Upper lobe of right lung (tissue), 1 donor: ENCODE measurements around the gene GREM2. TPM values are rescaled to one million over a fixed set of nuclear protein-coding genes. Genes with fewer than 3 reads are reported as not detected.

ENCODE experiments used
- ATAC-seq: fragments of 200-7000 bp; cut with Tn5 transposase; one replicate; pipeline ENCODE4 v1.9.1; 2020; ENCODE audit warnings: mild to moderate bottlenecking, moderate library complexity
- DNase-seq: peaks from one replicate; pipeline ENCODE4 v3.0.0-alpha.2; 2020
- H3K27ac ChIP-seq: fragments of 200-600 bp; one replicate; pipeline ENCODE4 v1.8.0; 2022
- H3K27me3 ChIP-seq: fragments of 200-600 bp; one replicate; pipeline ENCODE4 v1.8.0; 2022; ENCODE audit warnings: mild to moderate bottlenecking
- H3K36me3 ChIP-seq: fragments of 200-600 bp; one replicate; pipeline ENCODE4 v1.8.0; 2022
- H3K4me1 ChIP-seq: fragments of 200-600 bp; one replicate; pipeline ENCODE4 v1.8.0; 2022
- H3K4me3 ChIP-seq: fragments of 200-600 bp; one replicate; pipeline ENCODE4 v1.8.0; 2022; ENCODE audit warnings: mild to moderate bottlenecking
- H3K9me3 ChIP-seq: fragments of 200-600 bp; one replicate; pipeline ENCODE4 v1.8.0; 2022
- CTCF ChIP-seq: fragments of 200-600 bp; IDR thresholded peaks from one replicate; pipeline ENCODE4 v1.8.0; 2022; ENCODE audit warnings: antibody characterized with exemption
- intact Hi-C: fragments of 100-400 bp; cut with DNase I; formaldehyde crosslinking; loops from one replicate; pipeline ENCODE4 v1.11.0; 2022
- total RNA-seq: library from RNA; stranded (reverse); fragmentation: NEBNext Ultra II Directional; extraction: Animal tissue kit (Norgen Biotek cat#: 25700); gene quantifications from one replicate; pipeline ENCODE4 v1.2.1, GENCODE V29; 2021
- donor health status: DM: no; HTN: yes; CAD: no; lungs with severe emphysema.

Gene GREM2
- total RNA-seq, 1 donor from 2014 or later: 0.64 TPM

- no peaks in the 10 kb centered on the region for H3K9me3 ChIP-seq
- no peaks in the 10 kb centered on the region for H3K27me3 ChIP-seq
- no peak for DNase-seq
- intact Hi-C loops: no loop called here
- no peaks in the 10 kb centered on the region for H3K36me3 ChIP-seq
- no peaks in the 10 kb centered on the region for H3K4me1 ChIP-seq
- no peak for TF ChIP-seq CTCF
- H3K4me3 ChIP-seq: no peak overlapping the region
- peak; percentile 59 for ATAC-seq
- no peak overlapping the region for H3K27ac ChIP-seq
Observed at GRCh38 chr1:240457203-240457602, 154.8 kb downstream of the GREM2 start.

GRCh38 chr1:240455228-240455821 is 156.6 kb downstream of the GREM2 start:
- H3K36me3 ChIP-seq: no peaks in the 10 kb centered on the region
- no peak overlapping the region for H3K27ac ChIP-seq
- ATAC-seq (no peak), DNase-seq (no peak)
- intact Hi-C loops: no loop called here
- H3K4me3 ChIP-seq: no peak overlapping the region
- H3K9me3 ChIP-seq: no peaks in the 10 kb centered on the region
- no peaks in the 10 kb centered on the region for H3K27me3 ChIP-seq
- TF ChIP-seq CTCF: no peak
- no peaks in the 10 kb centered on the region for H3K4me1 ChIP-seq

GRCh38 chr1:240445369-240445768 is 166.6 kb downstream of the GREM2 start:
- Histone ChIP-seq H3K27me3 (no peaks in the 10 kb centered on the region), H3K9me3 (no peaks in the 10 kb centered on the region), H3K27ac (no peak overlapping the region), H3K4me1 (no peaks in the 10 kb centered on the region), H3K36me3 (no peaks in the 10 kb centered on the region), H3K4me3 (no peak overlapping the region)
- DNase-seq (no peak), ATAC-seq (no peak)
- intact Hi-C loops: no loop called here
- TF ChIP-seq CTCF: no peak

- intact Hi-C loops: no loop called here
- no peaks in the 10 kb centered on the region for H3K4me1 ChIP-seq
- H3K9me3 ChIP-seq: no peaks in the 10 kb centered on the region
- no peak for DNase-seq
- no peak for ATAC-seq
- no peaks in the 10 kb centered on the region for H3K27me3 ChIP-seq
- H3K36me3 ChIP-seq: no peaks in the 10 kb centered on the region
- TF ChIP-seq CTCF: no peak
- no peak overlapping the region for H3K4me3 ChIP-seq
- no peak overlapping the region for H3K27ac ChIP-seq
Observed at GRCh38 chr1:240441669-240442068, 170.3 kb downstream of the GREM2 start.
